Epithelial cell of proximal tubule (primary cell): ENCODE results near the gene TEX35. TPM values are rescaled to one million over a fixed set of nuclear protein-coding genes. Genes with fewer than 3 reads are reported as not detected.

ENCODE experiments used
- DNase-seq: peaks from one replicate; pipeline ENCODE4 v3.0.0-alpha.2; 2011; ENCODE audit warnings: low read depth
- H3K4me3 ChIP-seq: 2 replicates; pipeline ENCODE4 v1.5.1; 2011; ENCODE audit warnings: low read depth, mild to moderate bottlenecking, low read length
- total RNA-seq: library from RNA; depleted of rRNA; stranded (reverse); fragments of >200 nt; gene quantifications from 2 replicates; pipeline ENCODE4 v1.2.3, GENCODE V29; 2015
- TF ChIP-seq, protein P1 (sequence below): conservative IDR thresholded peaks from 2 replicates; pipeline ENCODE4 v1.5.1; 2012; ENCODE audit warnings: low read depth, mild to moderate bottlenecking, low read length

Gene TEX35
- total RNA-seq, result not detected in 2 replicates

DNA sequence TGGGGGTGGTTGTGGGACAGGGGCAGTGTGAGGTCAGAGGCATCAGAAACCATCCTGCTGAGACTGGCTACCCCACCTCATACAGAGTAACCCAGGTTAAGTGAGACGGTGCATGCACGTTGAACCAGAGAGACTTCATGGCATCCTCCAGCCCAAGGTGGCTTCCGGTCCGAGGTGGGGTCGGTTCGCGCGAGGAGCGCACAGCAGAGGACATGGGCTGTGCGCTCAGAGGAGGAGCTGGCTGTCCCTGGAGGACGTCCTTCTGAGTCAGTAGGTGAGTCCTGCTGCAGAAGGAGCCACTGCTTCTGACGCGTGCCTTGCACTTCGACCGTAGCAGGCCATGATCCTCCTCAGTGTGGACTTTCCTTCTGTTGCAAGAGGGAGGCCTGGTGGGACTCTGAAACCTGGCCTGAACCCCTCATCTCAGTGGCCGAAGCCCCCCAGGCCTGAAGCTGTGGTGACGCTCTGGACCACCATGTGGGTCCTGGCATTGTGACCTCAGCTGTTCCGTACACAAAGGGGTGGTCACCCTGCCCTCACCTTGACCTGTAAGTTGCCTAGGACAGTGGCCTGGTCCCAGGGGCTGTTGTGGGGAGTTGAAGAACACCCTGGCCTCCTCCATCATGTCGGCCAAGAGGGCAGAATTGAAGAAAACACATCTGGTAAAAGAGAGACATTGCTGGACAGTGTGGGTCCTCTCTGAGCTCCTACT, at the start of gene TEX35:
Gene TEX35, plus strand, starts transcription at position 544 of the 712 bp plus-strand sequence. Its CDS starts 80 bp downstream, at position 624.
- DNase-seq, result no peak
- no peak within 1 kb of the TSS for H3K4me3 ChIP-seq
- TF ChIP-seq, protein P1, sequence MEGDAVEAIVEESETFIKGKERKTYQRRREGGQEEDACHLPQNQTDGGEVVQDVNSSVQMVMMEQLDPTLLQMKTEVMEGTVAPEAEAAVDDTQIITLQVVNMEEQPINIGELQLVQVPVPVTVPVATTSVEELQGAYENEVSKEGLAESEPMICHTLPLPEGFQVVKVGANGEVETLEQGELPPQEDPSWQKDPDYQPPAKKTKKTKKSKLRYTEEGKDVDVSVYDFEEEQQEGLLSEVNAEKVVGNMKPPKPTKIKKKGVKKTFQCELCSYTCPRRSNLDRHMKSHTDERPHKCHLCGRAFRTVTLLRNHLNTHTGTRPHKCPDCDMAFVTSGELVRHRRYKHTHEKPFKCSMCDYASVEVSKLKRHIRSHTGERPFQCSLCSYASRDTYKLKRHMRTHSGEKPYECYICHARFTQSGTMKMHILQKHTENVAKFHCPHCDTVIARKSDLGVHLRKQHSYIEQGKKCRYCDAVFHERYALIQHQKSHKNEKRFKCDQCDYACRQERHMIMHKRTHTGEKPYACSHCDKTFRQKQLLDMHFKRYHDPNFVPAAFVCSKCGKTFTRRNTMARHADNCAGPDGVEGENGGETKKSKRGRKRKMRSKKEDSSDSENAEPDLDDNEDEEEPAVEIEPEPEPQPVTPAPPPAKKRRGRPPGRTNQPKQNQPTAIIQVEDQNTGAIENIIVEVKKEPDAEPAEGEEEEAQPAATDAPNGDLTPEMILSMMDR, result no peak

DNA sequence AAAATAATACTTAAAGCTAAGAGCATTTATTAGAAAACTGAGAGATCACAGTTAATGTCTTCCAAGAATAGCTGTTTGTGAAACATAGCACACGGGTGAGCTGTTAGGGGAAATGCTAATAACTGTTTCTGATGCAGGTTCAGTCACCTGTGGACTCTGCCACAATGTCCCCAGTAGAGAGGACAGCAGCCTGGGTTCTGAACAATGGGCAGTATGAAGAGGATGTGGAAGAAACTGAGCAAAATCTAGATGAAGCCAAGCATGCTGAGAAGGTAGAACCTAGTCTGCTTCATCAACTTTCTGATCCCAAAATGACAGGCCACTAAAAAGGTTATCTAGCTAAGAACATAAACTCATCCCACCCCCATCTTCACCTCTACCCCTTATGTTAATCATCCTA, 48.8 kb upstream of the TEX35 start:
- DNase-seq, result no peak
- TF ChIP-seq, protein P1, result no peak
- H3K4me3 ChIP-seq, result no peak overlapping the region

DNA sequence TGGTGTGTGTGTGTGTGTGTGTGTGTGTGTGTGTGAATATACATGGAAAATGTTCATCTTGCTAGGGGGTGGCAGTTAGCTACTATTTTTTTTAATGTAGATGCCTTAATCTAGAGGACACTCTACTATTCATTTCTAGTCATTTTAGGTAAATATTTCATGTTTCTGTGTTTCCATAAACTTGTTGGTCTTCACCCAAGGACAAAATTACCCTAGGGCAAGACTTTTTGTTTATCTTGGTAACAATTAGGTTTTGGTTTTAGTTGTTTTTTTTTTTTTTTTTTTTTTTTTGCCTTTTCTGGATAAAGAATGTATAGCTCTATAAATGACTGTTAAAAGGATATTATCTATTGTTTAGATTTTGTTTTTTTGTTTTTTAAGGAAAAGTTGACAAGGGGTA, 48.3 kb upstream of the TEX35 start:
- no peak for DNase-seq
- TF ChIP-seq, protein P1, result no peak
- no peak overlapping the region for H3K4me3 ChIP-seq

DNA sequence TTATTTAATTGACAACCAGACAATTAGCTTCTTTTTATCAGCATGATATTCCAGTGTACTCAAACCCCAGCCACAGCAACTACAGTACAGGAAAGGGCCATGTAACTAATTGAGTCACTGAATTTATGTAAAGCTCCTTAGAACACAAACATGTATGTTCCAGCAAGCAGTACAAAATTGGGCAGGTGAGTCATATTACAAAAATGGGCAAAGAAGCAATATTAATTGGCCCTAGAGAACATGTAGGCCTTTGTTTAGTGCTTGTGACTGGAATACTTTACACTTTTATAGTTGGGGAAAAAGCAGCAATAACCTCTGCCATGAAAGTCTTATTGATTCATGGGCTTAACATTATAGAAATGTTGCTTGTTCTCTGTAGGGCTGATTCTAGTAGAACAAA, 47.9 kb upstream of the TEX35 start:
- no peak for DNase-seq
- TF ChIP-seq, protein P1, result no peak
- H3K4me3 ChIP-seq, result no peak overlapping the region

DNA sequence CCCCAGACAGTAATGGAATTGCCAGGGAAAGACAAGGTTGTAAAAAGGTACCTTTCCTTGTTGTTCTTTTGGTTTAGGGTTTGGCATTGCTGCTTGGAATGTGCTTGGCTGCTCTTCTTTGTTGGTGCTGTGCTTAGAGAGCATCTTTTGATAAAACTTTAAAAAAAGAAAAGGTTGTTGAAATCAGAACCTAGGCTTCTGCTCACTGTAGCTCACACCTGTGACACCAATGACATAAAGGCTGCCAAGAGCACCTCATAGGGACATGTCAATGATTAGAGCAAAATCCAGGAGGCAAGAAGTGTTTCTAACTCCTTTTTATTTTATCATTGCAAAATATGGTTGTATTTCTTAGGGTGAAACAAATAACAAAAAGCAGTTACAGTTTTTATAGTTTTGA, 45.1 kb upstream of the TEX35 start:
- H3K4me3 ChIP-seq, result no peak overlapping the region
- TF ChIP-seq, protein P1, result no peak
- no peak for DNase-seq

DNA sequence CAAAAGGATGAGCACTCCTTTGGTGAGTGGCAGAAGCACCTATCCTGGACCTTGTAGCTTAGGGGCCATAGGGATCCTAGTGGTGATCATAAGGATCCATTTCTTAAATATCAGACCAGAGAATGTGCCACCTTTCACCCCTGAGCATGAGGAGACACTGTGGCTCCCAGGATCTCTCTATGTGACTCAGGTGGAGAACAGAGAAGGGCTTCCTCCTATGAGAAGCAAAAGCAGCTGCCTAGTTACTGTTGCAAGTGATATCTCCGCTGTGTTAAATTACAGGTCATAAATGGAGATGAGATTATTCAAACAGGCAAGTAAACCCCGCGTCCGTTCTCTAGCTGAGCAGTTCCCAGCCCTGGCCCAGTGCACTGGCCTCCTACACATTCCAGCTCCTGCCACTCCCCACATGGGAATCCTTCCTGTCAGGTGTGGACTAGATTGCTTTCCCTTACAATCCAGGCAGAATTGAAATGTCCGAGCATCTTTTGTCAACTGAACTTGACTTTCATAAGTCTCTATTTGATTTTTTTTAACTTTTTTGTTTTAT, 42.4 kb upstream of the TEX35 start:
- DNase-seq, result no peak
- TF ChIP-seq, protein P1, result no peak
- H3K4me3 ChIP-seq, result no peak overlapping the region

DNA sequence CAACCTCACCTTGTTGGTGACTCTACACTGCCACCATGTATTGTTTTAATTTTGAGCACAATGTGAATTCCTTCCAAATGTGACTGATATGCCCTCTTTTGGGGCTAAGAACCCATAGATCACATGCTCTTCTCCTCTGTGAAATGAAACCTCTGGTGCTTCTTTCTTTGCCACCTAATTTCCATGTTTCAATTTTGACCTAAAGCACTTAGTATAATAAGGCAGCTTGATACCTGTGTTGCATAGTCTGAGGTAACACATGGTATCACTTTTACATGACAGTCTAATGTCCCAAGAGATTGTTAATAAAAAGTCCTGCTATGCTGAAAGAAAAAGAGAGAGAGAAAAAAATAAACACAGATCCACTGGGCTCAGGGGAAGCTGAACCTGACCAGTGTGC, 40.4 kb upstream of the TEX35 start:
- H3K4me3 ChIP-seq, result no peak overlapping the region
- DNase-seq, result no peak
- TF ChIP-seq, protein P1, result no peak
